ENCODE results near the gene ANO8. TPM values are rescaled to one million over a fixed set of nuclear protein-coding genes. Genes with fewer than 3 reads are reported as not detected.

ANO8 gene
- total and polyA plus RNA-seq, 2 of the 8 experiments (the other 6 are each of a cell fraction or from before 2014, with no cell fraction given): 9.5 to 20.7 TPM

- no peak overlapping the region for H2BK120ac ChIP-seq (replicated peaks; ENCODE audit: low read depth, low read length)
- no peak overlapping the region for H3K4me3 ChIP-seq (ENCODE audit: extremely low read depth in 1 of 4, insufficient read depth in 2 of 4, low read depth in 3 of 4, low read length in 4 of 4)
- TF ChIP-seq SP4 (IDR thresholded peaks at IDR 0.05; ENCODE audit: low read length) (no peak), HDAC2 (IDR thresholded peaks at IDR 0.05; ENCODE audit: borderline replicate concordance in 1 of 2, low read depth in 2 of 2, low read length in 2 of 2) (no peak), SIRT6 (IDR thresholded peaks at IDR 0.05; ENCODE audit: low read length) (no peak), POU5F1 (IDR thresholded peaks at IDR 0.05; ENCODE audit: low read depth, low read length) (no peak), EP300 (IDR thresholded peaks at IDR 0.05; ENCODE audit: borderline replicate concordance in 1 of 2, low read depth in 2 of 2, low read length in 2 of 2) (no peak), GTF2F1 (IDR thresholded peaks at IDR 0.05; ENCODE audit: borderline replicate concordance, low read depth, low read length) (no peak), RAD21 (IDR thresholded peaks at IDR 0.05 in 1 of 2, conservative IDR thresholded peaks at IDR 0.05 in 1 of 2; ENCODE audit: low read depth in 2 of 2, low read length in 2 of 2) (no peak), JUND (IDR thresholded peaks at IDR 0.05; ENCODE audit: low read length) (no peak), CHD2 (IDR thresholded peaks at IDR 0.05; ENCODE audit: low read length) (no peak)
- H2BK12ac ChIP-seq (ENCODE audit: low read depth, low read length): no peak overlapping the region
- no peak overlapping the region for H2BK15ac ChIP-seq (ENCODE audit: low read length)
- H3K9me3 ChIP-seq (ENCODE audit: insufficient read depth in 2 of 2, low read depth in 1 of 2, low read length in 1 of 2): no peaks in the 10 kb centered on the region
- no peak for FAIRE-seq
- no peak for DNase-seq (ENCODE audit: low read depth in 1 of 2, low spot score in 2 of 2)
- CTCF ChIA-PET (ENCODE audit: partially characterized antibody): interaction anchor here (0.7 to 13.5 kb wide), 5 partner anchors 9 to 189 kb away, joined by 3 to 153 read pairs (median 5); partner anchors contain the start of gene CCDC194
- H3K4ac ChIP-seq (replicated peaks; ENCODE audit: insufficient read length, low read depth, low read length): no peak overlapping the region
- no peak overlapping the region for H3K9ac ChIP-seq (replicated peaks in 1 of 4; ENCODE audit: extremely low read depth in 1 of 4, low read depth in 3 of 4, low read length in 3 of 4)
- H2BK20ac ChIP-seq (ENCODE audit: low read length): no peak overlapping the region
- no peak overlapping the region for H3K56ac ChIP-seq (replicated peaks; ENCODE audit: insufficient read length, low read depth, low read length)
- H3K23ac ChIP-seq (ENCODE audit: insufficient read length): no peak overlapping the region
- H3K36me3 ChIP-seq (ENCODE audit: control insufficient read depth in 2 of 4, insufficient read depth in 4 of 4, low read length in 3 of 4): peaks cover 0 to 3% (median 0%) of the 10 kb centered on the region in 4 experiments; a peak in 1 of 8 replicates
- H4K5ac ChIP-seq (ENCODE audit: insufficient read length, low read depth, low read length): no peak overlapping the region
- H3K27me3 ChIP-seq (replicated peaks in 1 of 4; ENCODE audit: control insufficient read depth in 3 of 4, extremely low read depth in 1 of 4, insufficient read depth in 3 of 4, low read length in 3 of 4): no peaks in the 10 kb centered on the region
- H4K91ac ChIP-seq (replicated peaks; ENCODE audit: insufficient read length, low read length): no peak overlapping the region
- H3K4me2 ChIP-seq (ENCODE audit: insufficient read depth in 1 of 2, low read depth in 2 of 2, low read length in 2 of 2): no peak overlapping the region
- H3K23me2 ChIP-seq (ENCODE audit: low read depth, low read length): peaks cover 13% of the 10 kb centered on the region
- no peak overlapping the region for H2AFZ ChIP-seq (ENCODE audit: low read length)
- POLR2A ChIA-PET (ENCODE audit: partially characterized antibody): interaction anchor here (0.6 to 13.5 kb wide), 4 partner anchors 8 to 83 kb away, joined by 3 to 100 read pairs (median 4); no protein-coding TSS in a partner anchor
- H3K4me1 ChIP-seq (replicated peaks in 1 of 4; ENCODE audit: control insufficient read depth in 3 of 4, insufficient read depth in 4 of 4, low read length in 3 of 4): peaks cover 0 to 25% (median 19%) of the 10 kb centered on the region in 4 experiments; a peak in 5 of 7 replicates
- H4K8ac ChIP-seq (ENCODE audit: extremely low read depth, insufficient read depth, low read length): no peak overlapping the region
- peaks cover 3% of the 10 kb centered on the region for H3K79me1 ChIP-seq (ENCODE audit: low read depth, low read length)
- H4K20me1 ChIP-seq (replicated peaks in 1 of 2; ENCODE audit: control insufficient read depth in 1 of 2, insufficient read depth in 2 of 2, low read length in 2 of 2): peaks cover 0 to 2% of the 10 kb centered on the region in 2 experiments
- no peaks in the 10 kb centered on the region for H3K79me2 ChIP-seq (ENCODE audit: control insufficient read depth in 1 of 2, insufficient read depth in 2 of 2, low read length in 2 of 2)
- H2BK5ac ChIP-seq (ENCODE audit: low read depth, low read length): no peak overlapping the region
- H3K18ac ChIP-seq (ENCODE audit: extremely low read depth, low read length): no peak overlapping the region
- 87% methylated on average over 7 of the region's 7 CpGs; no CpG with 5 or more reads in 1 of the 2 experiments for WGBS, 2 experiments (ENCODE audit: extremely low coverage in 1 of 2, insufficient coverage in 1 of 2, insufficient read length in 1 of 2, insufficient replicate concordance in 2 of 2, low coverage in 1 of 2, low lambda C conversion rate in 2 of 2, missing lambda C conversion rate in 1 of 2)
- H2AK5ac ChIP-seq (ENCODE audit: low read depth, low read length): no peak overlapping the region
- no peak overlapping the region for H3K14ac ChIP-seq (ENCODE audit: insufficient read length)
- no peak overlapping the region for H3K27ac ChIP-seq (ENCODE audit: low read depth, low read length)
These were observed 7.2 kb upstream of the ANO8 start for GRCh38 chr19:17341845-17342244.

Measured in H1 (cell line).